H1 (cell line): ENCODE measurements around the gene STIMATE. TPM values are rescaled to one million over a fixed set of nuclear protein-coding genes. Genes with fewer than 3 reads are reported as not detected.

Experiments
- ATF2 ChIP-seq: IDR thresholded peaks from 2 replicates; pipeline ENCODE4 v1.6.1; 2012; ENCODE audit warnings: low read length, inconsistent platforms
- HDAC2 ChIP-seq, 2 experiments: fragments of 300-600 bp in 1 of 2; sonication (generic) in 1 of 2; IDR thresholded peaks; 2 replicates each; pipeline ENCODE4 v1.6.1; 2011 to 2012; ENCODE audit warnings: low read depth in 2 of 2, low read length in 2 of 2, mild to moderate bottlenecking in 2 of 2, moderate library complexity in 2 of 2, borderline replicate concordance in 1 of 2, inconsistent platforms in 1 of 2
- SIN3A ChIP-seq, 2 experiments: IDR thresholded peaks in 1 of 2; conservative IDR thresholded peaks in 1 of 2; 2 replicates each; pipeline ENCODE4 v1.6.1; 2011 to 2012; ENCODE audit warnings: low read length in 2 of 2, improper control_type of control experiment in 1 of 2, low read depth in 1 of 2, mild to moderate bottlenecking in 1 of 2
- TAF1 ChIP-seq: IDR thresholded peaks from 2 replicates; pipeline ENCODE4 v1.6.1; 2011; ENCODE audit warnings: mild to moderate bottlenecking, low read depth, low read length
- TAF7 ChIP-seq: optimal IDR thresholded peaks from 2 replicates; pipeline ENCODE3; 2011; ENCODE audit warnings: low read depth, mild to moderate bottlenecking, inconsistent platforms, low read length, moderate library complexity, borderline replicate concordance
- TCF12 ChIP-seq: IDR thresholded peaks from 2 replicates; pipeline ENCODE4 v1.6.1; 2011; ENCODE audit warnings: low read depth, mild to moderate bottlenecking, low read length
- polyA plus RNA-seq, 7 experiments: library from polyadenylated mRNA; depleted of rRNA in 3 of 7; stranded (reverse) in 5 of 7; unstranded in 2 of 7; fragments of >200 nt in 5 of 7; fragments of 200-250 nt in 2 of 7; gene quantifications; 1 replicate in 5 of 7; 2 replicates in 1 of 7; 4 replicates in 1 of 7; pipeline versions ENCODE4 v1.2.1 to v1.2.3, GENCODE V29; 2011 to 2013; ENCODE audit warnings: missing spikeins in 2 of 7, mixed read lengths in 2 of 7
- total RNA-seq: library from RNA; stranded (reverse); fragmentation: NEBNext Ultra II Directional; extraction: Animal tissue kit (Norgen Biotek cat#: 25700); gene quantifications from 2 replicates; pipeline ENCODE4 v1.2.1, GENCODE V29; 2021

Gene STIMATE
- total and polyA plus RNA-seq, 2 of the 8 experiments (the other 6 are each of a cell fraction or from before 2014, with no cell fraction given), result 17.5 to 22.1 TPM

GRCh38 chr3:52904000-52904399 is 6.7 kb upstream of the STIMATE start (continued):
- TF ChIP-seq ATF2, result no peak
- TF ChIP-seq TCF12, result no peak
- no peak for TF ChIP-seq SIN3A (conservative IDR thresholded peaks at IDR 0.05 in 1 of 2, IDR thresholded peaks at IDR 0.05 in 1 of 2; ENCODE audit: low read depth in 1 of 2, low read length in 2 of 2)
- no peak for TF ChIP-seq TAF7
- no peak for TF ChIP-seq TAF1
- no peak for TF ChIP-seq HDAC2 (IDR thresholded peaks at IDR 0.05; ENCODE audit: borderline replicate concordance in 1 of 2, low read depth in 2 of 2, low read length in 2 of 2)
